ENCODE results near the gene HHLA2.

The HHLA2 gene

GRCh38 chr3:108393128-108393900 lies 97.0 kb downstream of the HHLA2 start:
- H3K36me3 ChIP-seq (ENCODE audit: control insufficient read depth, insufficient read depth, low read length), result no peaks in the 10 kb centered on the region
- H3K27me3 ChIP-seq (ENCODE audit: control insufficient read depth, insufficient read depth, low read length), result no peaks in the 10 kb centered on the region
- H3K9me3 ChIP-seq (ENCODE audit: control insufficient read depth, insufficient read depth, low read length), result no peaks in the 10 kb centered on the region
- no CpG with 5 or more reads among the region's 3 CpGs for WGBS (ENCODE audit: insufficient coverage, insufficient read length)
- H3K27ac ChIP-seq (ENCODE audit: low read length), result no peak overlapping the region
- no peaks in the 10 kb centered on the region for H3K4me1 ChIP-seq (ENCODE audit: control insufficient read depth, insufficient read depth, low read length)
- no peak for DNase-seq (ENCODE audit: low read depth, low spot score)
- no peak overlapping the region for H3K4me3 ChIP-seq (ENCODE audit: low read length)

GRCh38 chr3:108394016-108394415 lies 97.7 kb downstream of the HHLA2 start:
- Histone ChIP-seq H3K27ac (ENCODE audit: low read length) (no peak overlapping the region), H3K27me3 (ENCODE audit: control insufficient read depth, insufficient read depth, low read length) (no peaks in the 10 kb centered on the region), H3K4me3 (ENCODE audit: low read length) (no peak overlapping the region), H3K36me3 (ENCODE audit: control insufficient read depth, insufficient read depth, low read length) (no peaks in the 10 kb centered on the region), H3K9me3 (ENCODE audit: control insufficient read depth, insufficient read depth, low read length) (no peaks in the 10 kb centered on the region), H3K4me1 (ENCODE audit: control insufficient read depth, insufficient read depth, low read length) (no peaks in the 10 kb centered on the region)
- DNase-seq (ENCODE audit: low read depth, low spot score), result no peak
- WGBS (ENCODE audit: insufficient coverage, insufficient read length), result no CpG with 5 or more reads among the region's 2 CpGs

GRCh38 chr3:108394563-108394962 lies 98.2 kb downstream of the HHLA2 start:
- Histone ChIP-seq H3K36me3 (ENCODE audit: control insufficient read depth, insufficient read depth, low read length) (no peaks in the 10 kb centered on the region), H3K27me3 (ENCODE audit: control insufficient read depth, insufficient read depth, low read length) (no peaks in the 10 kb centered on the region), H3K4me1 (ENCODE audit: control insufficient read depth, insufficient read depth, low read length) (no peaks in the 10 kb centered on the region), H3K4me3 (ENCODE audit: low read length) (no peak overlapping the region), H3K27ac (ENCODE audit: low read length) (no peak overlapping the region), H3K9me3 (ENCODE audit: control insufficient read depth, insufficient read depth, low read length) (no peaks in the 10 kb centered on the region)
- WGBS (ENCODE audit: insufficient coverage, insufficient read length), result no CpG with 5 or more reads among the region's 3 CpGs
- no peak for DNase-seq (ENCODE audit: low read depth, low spot score)

- Histone ChIP-seq H3K36me3 (ENCODE audit: control insufficient read depth, insufficient read depth, low read length) (no peaks in the 10 kb centered on the region), H3K4me3 (ENCODE audit: low read length) (no peak overlapping the region), H3K4me1 (ENCODE audit: control insufficient read depth, insufficient read depth, low read length) (no peaks in the 10 kb centered on the region), H3K27me3 (ENCODE audit: control insufficient read depth, insufficient read depth, low read length) (no peaks in the 10 kb centered on the region), H3K27ac (ENCODE audit: low read length) (no peak overlapping the region), H3K9me3 (ENCODE audit: control insufficient read depth, insufficient read depth, low read length) (no peaks in the 10 kb centered on the region)
- WGBS (ENCODE audit: insufficient coverage, insufficient read length), result no CpG with 5 or more reads among the region's 1 CpG
- no peak for DNase-seq (ENCODE audit: low read depth, low spot score)
These were observed 100.0 kb downstream of the HHLA2 start for GRCh38 chr3:108396336-108396735.

- no peak for DNase-seq (ENCODE audit: low read depth, low spot score)
- no peaks in the 10 kb centered on the region for H3K36me3 ChIP-seq (ENCODE audit: control insufficient read depth, insufficient read depth, low read length)
- no CpG with 5 or more reads among the region's 6 CpGs for WGBS (ENCODE audit: insufficient coverage, insufficient read length)
These were observed 102.2 kb downstream of the HHLA2 start for GRCh38 chr3:108398510-108398909.

GRCh38 chr3:108401836-108402235 lies 105.5 kb downstream of the HHLA2 start:
- no CpG with 5 or more reads among the region's 2 CpGs for WGBS (ENCODE audit: insufficient coverage, insufficient read length)
- Histone ChIP-seq H3K9me3 (ENCODE audit: control insufficient read depth, insufficient read depth, low read length) (no peaks in the 10 kb centered on the region), H3K4me3 (ENCODE audit: low read length) (no peak overlapping the region), H3K27me3 (ENCODE audit: control insufficient read depth, insufficient read depth, low read length) (no peaks in the 10 kb centered on the region), H3K27ac (ENCODE audit: low read length) (no peak overlapping the region), H3K36me3 (ENCODE audit: control insufficient read depth, insufficient read depth, low read length) (no peaks in the 10 kb centered on the region), H3K4me1 (ENCODE audit: control insufficient read depth, insufficient read depth, low read length) (no peaks in the 10 kb centered on the region)
- no peak for DNase-seq (ENCODE audit: low read depth, low spot score)

More at GRCh38 chr3:108398510-108398909, 102.2 kb downstream of the HHLA2 start:
- no peak overlapping the region for H3K27ac ChIP-seq (ENCODE audit: low read length)
- no peak overlapping the region for H3K4me3 ChIP-seq (ENCODE audit: low read length)
- no peaks in the 10 kb centered on the region for H3K4me1 ChIP-seq (ENCODE audit: control insufficient read depth, insufficient read depth, low read length)
- no peaks in the 10 kb centered on the region for H3K27me3 ChIP-seq (ENCODE audit: control insufficient read depth, insufficient read depth, low read length)
- H3K9me3 ChIP-seq (ENCODE audit: control insufficient read depth, insufficient read depth, low read length), result no peaks in the 10 kb centered on the region

- H3K4me1 ChIP-seq (ENCODE audit: control insufficient read depth, insufficient read depth, low read length), result no peaks in the 10 kb centered on the region
- DNase-seq (ENCODE audit: low read depth, low spot score), result no peak
- no peaks in the 10 kb centered on the region for H3K27me3 ChIP-seq (ENCODE audit: control insufficient read depth, insufficient read depth, low read length)
- no peaks in the 10 kb centered on the region for H3K9me3 ChIP-seq (ENCODE audit: control insufficient read depth, insufficient read depth, low read length)
- H3K4me3 ChIP-seq (ENCODE audit: low read length), result no peak overlapping the region
- no CpG with 5 or more reads among the region's 1 CpG for WGBS (ENCODE audit: insufficient coverage, insufficient read length)
- no peaks in the 10 kb centered on the region for H3K36me3 ChIP-seq (ENCODE audit: control insufficient read depth, insufficient read depth, low read length)
- H3K27ac ChIP-seq (ENCODE audit: low read length), result no peak overlapping the region
These were observed 106.8 kb downstream of the HHLA2 start for GRCh38 chr3:108403198-108403597.

- H3K27me3 ChIP-seq (ENCODE audit: control insufficient read depth, insufficient read depth, low read length), result no peaks in the 10 kb centered on the region
- H3K36me3 ChIP-seq (ENCODE audit: control insufficient read depth, insufficient read depth, low read length), result no peaks in the 10 kb centered on the region
- no CpG with 5 or more reads among the region's 4 CpGs for WGBS (ENCODE audit: insufficient coverage, insufficient read length)
- H3K27ac ChIP-seq (ENCODE audit: low read length), result no peak overlapping the region
- no peak overlapping the region for H3K4me3 ChIP-seq (ENCODE audit: low read length)
- no peak for DNase-seq (ENCODE audit: low read depth, low spot score)
- no peaks in the 10 kb centered on the region for H3K9me3 ChIP-seq (ENCODE audit: control insufficient read depth, insufficient read depth, low read length)
- H3K4me1 ChIP-seq (ENCODE audit: control insufficient read depth, insufficient read depth, low read length), result no peaks in the 10 kb centered on the region
These were observed 107.5 kb downstream of the HHLA2 start for GRCh38 chr3:108403686-108404345.

- H3K27me3 ChIP-seq (ENCODE audit: control insufficient read depth, insufficient read depth, low read length), result no peaks in the 10 kb centered on the region
- H3K27ac ChIP-seq (ENCODE audit: low read length), result no peak overlapping the region
- H3K4me1 ChIP-seq (ENCODE audit: control insufficient read depth, insufficient read depth, low read length), result no peaks in the 10 kb centered on the region
- no peak overlapping the region for H3K4me3 ChIP-seq (ENCODE audit: low read length)
- no CpG with 5 or more reads among the region's 2 CpGs for WGBS (ENCODE audit: insufficient coverage, insufficient read length)
- H3K9me3 ChIP-seq (ENCODE audit: control insufficient read depth, insufficient read depth, low read length), result no peaks in the 10 kb centered on the region
- no peak for DNase-seq (ENCODE audit: low read depth, low spot score)
- H3K36me3 ChIP-seq (ENCODE audit: control insufficient read depth, insufficient read depth, low read length), result no peaks in the 10 kb centered on the region
These were observed 108.0 kb downstream of the HHLA2 start for GRCh38 chr3:108404368-108404767.

GRCh38 chr3:108406063-108406660 lies 109.8 kb downstream of the HHLA2 start:
- Histone ChIP-seq H3K27me3 (ENCODE audit: control insufficient read depth, insufficient read depth, low read length) (no peaks in the 10 kb centered on the region), H3K4me3 (ENCODE audit: low read length) (no peak overlapping the region), H3K9me3 (ENCODE audit: control insufficient read depth, insufficient read depth, low read length) (no peaks in the 10 kb centered on the region), H3K4me1 (ENCODE audit: control insufficient read depth, insufficient read depth, low read length) (no peaks in the 10 kb centered on the region), H3K36me3 (ENCODE audit: control insufficient read depth, insufficient read depth, low read length) (no peaks in the 10 kb centered on the region), H3K27ac (ENCODE audit: low read length) (no peak overlapping the region)
- DNase-seq (ENCODE audit: low read depth, low spot score), result no peak
- WGBS (ENCODE audit: insufficient coverage, insufficient read length), result no CpG with 5 or more reads among the region's 3 CpGs
